ENCODE data around the gene ISL2.

ISL2 gene

DNA sequence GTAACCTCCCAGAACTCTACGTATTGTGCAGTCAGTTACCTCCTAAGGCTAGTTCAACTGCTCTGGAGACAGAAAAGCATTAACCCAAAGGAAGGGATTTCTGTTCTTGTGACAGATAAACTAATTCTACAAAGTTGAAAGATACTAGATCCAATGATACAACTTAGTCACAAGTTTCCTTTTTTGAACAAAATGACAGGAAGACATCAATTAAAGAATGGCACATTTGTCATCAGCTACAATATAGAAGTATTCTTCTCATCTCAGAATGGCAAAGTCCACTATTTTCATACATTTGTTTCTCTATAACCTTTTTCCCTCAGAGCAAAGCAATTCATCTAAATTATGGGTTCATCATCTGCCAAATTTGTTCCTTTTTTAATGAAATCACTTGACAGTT lies 43.7 kb downstream of the ISL2 start:
- no peak for DNase-seq

DNA sequence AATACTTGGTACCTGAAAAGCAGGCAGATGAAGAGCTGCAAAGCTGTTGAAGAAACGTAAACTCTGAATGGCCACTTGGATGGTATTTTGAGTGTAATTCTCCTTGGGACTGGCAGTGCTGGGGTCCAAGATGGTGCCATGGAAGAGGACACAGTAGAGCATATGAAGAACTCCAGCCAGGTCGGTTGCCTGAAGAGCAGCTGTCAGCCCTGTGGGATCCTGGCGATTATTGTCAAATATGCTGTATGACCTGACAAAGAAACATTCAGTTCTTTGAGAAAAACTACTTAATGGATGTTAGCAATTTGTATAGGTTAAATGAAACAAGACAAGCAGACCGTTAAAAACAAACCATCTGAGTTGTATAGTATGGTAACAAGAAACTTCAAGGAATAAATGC lies 44.8 kb downstream of the ISL2 start:
- no peak for DNase-seq

DNA sequence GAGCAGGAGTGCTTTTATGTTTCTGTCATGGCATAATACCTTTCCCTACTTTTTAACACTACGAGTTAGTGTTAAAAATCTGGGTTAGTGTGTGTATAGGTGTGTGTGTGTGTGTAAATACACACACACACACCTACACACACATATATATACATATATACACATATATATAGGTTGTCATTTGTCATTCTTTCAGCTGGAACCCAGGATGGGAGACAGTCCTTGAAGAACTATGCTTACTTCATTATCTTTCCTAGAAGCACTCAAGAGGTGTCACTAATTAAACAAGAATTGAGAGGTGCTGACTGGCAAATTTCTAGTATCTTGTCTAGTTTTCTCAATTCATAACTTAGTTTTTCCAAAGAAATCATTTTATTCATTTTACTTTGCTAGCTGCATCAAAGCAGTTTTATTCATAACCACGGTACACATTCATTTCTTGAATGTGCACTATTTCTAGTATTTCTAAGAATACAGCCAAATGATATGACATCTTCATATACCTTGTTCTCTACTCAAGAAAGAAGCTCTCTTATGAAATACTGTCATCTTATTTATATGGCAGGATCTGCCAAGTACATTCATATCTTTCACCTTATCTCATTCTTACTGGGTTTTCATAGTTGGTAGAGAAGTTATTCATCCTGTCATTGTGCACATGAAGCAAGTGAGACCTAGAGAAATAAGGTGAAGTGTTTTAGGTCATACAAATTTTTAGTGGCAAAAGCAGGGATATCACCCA lies 46.6 kb downstream of the ISL2 start:
- DNase-seq: no peak

DNA sequence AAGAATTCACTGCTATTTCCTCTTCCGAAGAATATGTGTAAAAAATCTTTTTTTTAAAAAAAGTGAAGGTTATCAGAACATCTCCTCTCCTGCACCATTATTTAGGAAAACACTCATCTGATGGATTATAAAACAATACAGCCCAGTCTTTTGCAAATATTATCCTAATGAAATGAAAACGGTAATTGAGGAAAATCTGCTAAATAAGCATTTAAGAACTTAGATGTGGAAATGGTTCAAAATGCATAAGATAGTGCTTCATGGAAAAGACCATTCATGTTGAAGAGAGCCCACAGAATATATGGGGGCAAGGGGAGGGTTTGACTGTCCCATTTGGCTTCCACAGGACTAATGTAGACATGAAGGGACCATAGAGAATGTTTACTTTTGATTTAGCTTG lies 47.8 kb downstream of the ISL2 start:
- no peak for DNase-seq

DNA sequence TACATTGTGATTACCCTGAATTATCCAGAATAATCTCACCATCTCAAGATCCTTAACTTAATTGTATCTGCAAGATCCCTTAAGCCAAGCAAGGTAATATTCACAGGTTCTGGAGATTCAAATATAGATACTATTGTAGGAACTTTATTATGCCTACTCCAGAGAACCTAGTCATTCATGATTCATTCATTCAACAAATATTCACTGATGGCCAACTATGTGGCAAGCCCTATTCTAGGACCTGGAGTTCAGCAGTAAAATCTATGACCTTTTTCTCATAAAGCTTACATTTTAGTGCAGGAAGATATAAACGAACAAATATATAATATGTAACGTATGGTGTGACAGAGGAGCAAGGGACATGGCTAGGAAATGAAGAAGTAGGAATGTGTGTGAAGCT lies 49.6 kb downstream of the ISL2 start:
- no peak for DNase-seq

DNA sequence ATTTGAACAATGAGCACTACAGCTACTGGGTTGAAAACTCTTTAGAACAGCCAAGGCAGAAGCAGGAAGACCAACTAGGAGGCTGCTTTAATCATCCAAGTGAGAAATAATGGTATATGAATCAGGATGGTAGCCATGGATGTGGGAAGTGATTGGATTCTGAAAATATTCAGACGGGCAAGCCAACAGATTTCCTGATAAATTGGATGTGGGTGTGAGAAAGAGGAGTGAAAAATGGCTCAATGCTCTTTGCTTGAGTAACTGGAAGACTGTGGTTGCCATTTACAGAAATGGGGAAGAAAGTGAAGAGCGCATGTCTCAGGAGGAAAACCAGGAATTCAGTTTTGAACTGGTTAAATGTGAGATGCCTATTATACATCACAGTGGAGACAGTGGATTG lies 50.4 kb downstream of the ISL2 start:
- DNase-seq: no peak

DNA sequence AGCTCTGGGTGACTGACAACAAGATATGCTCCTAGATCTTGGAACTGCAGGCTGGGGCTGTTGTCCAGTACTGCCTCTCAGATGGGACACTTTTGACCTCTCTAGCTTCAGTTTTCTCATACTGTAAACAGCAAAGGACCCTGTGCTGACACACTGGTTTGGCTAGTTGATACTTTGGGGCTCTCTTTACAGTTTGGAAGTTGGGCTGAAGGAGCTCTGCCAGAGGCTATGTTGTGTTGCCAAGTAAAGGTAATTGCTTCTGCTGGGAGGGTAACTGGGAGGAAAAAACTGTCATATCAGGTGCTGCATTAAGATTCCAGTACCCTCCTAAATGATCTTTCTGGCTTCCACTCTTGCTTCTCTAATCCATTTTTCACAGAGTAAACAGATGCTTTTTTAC lies 54.0 kb downstream of the ISL2 start:
- no peak for DNase-seq

DNA sequence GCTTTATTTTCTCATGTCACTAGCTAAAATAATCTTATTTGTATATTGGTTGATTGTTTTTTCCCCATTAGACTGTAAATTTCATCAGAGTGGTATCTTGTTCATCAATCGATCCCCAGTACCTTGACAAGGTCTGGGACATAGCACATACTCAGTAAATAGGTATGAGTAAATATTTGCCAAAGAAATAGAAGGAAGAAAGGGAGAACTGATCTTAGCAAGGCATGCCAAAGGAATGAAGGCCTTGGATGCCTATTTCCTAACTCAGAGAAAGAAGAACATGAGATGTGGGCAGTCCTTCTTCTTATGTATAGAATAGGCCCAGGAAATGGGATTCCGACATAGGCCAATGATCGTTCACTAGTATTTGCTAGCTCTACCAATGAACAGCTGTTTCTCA lies 54.7 kb downstream of the ISL2 start:
- no peak for DNase-seq

DNA sequence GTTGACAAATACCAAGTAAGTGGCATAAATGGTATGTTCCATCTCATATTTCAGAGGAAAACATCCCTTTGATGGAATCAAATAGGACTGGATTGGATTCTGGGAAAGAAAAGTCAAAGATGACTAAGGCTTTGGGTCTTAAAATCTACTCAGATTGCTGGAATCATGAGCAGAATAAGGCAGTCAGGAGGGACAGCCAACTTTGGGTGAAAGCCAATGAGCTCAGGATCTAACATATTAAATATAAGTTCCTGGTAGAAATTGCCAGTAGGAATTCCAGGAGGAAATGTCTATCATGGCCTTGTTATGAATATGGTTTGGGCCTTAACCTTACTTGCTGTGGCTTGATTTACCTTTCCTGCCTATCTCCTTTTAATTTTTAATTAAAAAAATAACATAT lies 55.3 kb downstream of the ISL2 start:
- DNase-seq: no peak
